Type B pancreatic cell (in vitro differentiated cells): ENCODE measurements around the gene BEND7. TPM values are rescaled to one million over a fixed set of nuclear protein-coding genes. Genes with fewer than 3 reads are reported as not detected.

Source experiments
- DNase-seq: peaks from one replicate; pipeline ENCODE4 v3.0.0; 2021; ENCODE audit warnings: mixed read lengths; ENCODE audit not compliant: unreplicated experiment; ENCODE audit errors: extremely low spot score
- H3K27ac Mint-ChIP-seq: 2 replicates; pipeline ENCODE4 v1.8.0; 2021; ENCODE audit warnings: mild to moderate bottlenecking, mixed read lengths
- H3K27me3 Mint-ChIP-seq: 2 replicates; pipeline ENCODE4 v1.8.0; 2021; ENCODE audit warnings: mixed read lengths
- H3K36me3 Mint-ChIP-seq: 2 replicates; pipeline ENCODE4 v1.8.0; 2021; ENCODE audit warnings: mixed read lengths
- H3K4me1 Mint-ChIP-seq: one replicate; pipeline ENCODE4 v1.8.0; 2021; ENCODE audit warnings: mixed read lengths; ENCODE audit not compliant: unreplicated experiment
- H3K4me3 Mint-ChIP-seq: 2 replicates; pipeline ENCODE4 v1.8.0; 2021; ENCODE audit warnings: mild to moderate bottlenecking, mixed read lengths
- H3K9me3 Mint-ChIP-seq: 2 replicates; pipeline ENCODE4 v1.8.0; 2021; ENCODE audit warnings: mixed read lengths
- total RNA-seq: library from RNA; stranded (reverse); gene quantifications from 2 replicates; pipeline ENCODE4 v1.2.1, GENCODE V29; 2021; ENCODE audit warnings: low replicate concordance
- TF ChIP-seq, protein P1 (sequence below): fragments of 200-600 bp; sonication (generic); conservative IDR thresholded peaks from 2 replicates; pipeline ENCODE4 v1.5.0; 2021; ENCODE audit warnings: antibody characterized with exemption, mild to moderate bottlenecking

Gene BEND7
- total RNA-seq, 1 donor from 2014 or later, result 14.1 TPM

DNA sequence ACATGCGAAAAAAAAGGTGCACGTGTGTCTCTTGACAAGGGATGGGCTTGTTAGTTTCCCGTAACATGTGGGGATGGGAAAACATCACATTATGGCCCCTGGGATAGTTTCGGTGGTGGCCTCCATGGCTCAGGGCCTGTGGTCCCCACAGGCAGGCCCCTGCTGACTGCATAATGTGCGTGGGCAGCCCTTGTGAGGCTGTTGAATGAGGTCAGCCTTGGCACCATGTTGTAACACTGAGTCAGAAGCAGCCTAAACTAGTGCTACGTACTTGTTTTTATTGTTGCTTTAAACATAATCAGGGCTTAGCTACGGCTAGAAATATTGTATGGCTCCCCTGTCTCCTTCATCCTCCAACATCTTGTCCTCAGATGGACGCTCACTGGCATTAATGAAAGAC, 80.6 kb downstream of the BEND7 start:
- peaks cover 4% of the 10 kb centered on the region for H3K36me3 Mint-ChIP-seq
- DNase-seq, result no peak
- H3K27ac Mint-ChIP-seq, result no peak overlapping the region
- H3K9me3 Mint-ChIP-seq, result no peaks in the 10 kb centered on the region
- H3K4me3 Mint-ChIP-seq, result no peak overlapping the region
- TF ChIP-seq, protein P1, sequence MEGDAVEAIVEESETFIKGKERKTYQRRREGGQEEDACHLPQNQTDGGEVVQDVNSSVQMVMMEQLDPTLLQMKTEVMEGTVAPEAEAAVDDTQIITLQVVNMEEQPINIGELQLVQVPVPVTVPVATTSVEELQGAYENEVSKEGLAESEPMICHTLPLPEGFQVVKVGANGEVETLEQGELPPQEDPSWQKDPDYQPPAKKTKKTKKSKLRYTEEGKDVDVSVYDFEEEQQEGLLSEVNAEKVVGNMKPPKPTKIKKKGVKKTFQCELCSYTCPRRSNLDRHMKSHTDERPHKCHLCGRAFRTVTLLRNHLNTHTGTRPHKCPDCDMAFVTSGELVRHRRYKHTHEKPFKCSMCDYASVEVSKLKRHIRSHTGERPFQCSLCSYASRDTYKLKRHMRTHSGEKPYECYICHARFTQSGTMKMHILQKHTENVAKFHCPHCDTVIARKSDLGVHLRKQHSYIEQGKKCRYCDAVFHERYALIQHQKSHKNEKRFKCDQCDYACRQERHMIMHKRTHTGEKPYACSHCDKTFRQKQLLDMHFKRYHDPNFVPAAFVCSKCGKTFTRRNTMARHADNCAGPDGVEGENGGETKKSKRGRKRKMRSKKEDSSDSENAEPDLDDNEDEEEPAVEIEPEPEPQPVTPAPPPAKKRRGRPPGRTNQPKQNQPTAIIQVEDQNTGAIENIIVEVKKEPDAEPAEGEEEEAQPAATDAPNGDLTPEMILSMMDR, result no peak
- no peaks in the 10 kb centered on the region for H3K4me1 Mint-ChIP-seq
- no peaks in the 10 kb centered on the region for H3K27me3 Mint-ChIP-seq

DNA sequence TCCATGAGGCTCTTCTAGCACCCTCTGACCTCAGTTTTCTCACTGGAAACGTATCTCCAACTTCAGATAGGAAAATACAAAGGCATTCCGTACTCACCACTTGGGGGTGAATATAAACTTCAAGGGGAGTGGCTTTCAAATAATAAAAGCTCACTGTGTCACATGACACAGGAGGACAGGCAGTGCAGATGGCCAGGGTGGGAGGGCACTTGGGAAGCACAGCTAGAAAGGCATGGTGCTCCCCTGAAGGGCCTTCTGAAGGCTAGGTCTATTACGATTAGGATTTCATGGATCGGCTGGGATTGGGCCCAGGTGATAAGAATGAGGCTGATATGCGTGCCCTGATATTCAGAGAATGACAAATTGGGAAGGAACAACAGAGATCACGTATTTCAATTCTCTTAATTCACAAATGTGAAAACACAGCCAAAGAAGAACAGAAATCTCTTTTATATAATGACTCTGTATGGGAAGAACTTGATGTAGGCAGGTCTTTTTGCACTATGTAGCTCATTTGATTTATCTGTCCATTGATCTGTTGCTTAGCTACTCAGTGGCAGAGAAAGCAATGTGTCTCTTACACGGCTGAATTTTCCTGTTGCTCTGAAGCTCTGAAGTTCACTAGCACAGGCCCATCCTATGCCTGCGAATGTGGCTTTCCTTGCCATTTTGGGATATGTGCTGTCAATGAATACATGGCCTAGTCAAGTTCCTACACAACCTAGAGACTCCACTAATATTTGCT, 83.0 kb downstream of the BEND7 start:
- H3K4me3 Mint-ChIP-seq, result no peak overlapping the region
- peaks cover 4% of the 10 kb centered on the region for H3K36me3 Mint-ChIP-seq
- H3K27ac Mint-ChIP-seq, result no peak overlapping the region
- no peaks in the 10 kb centered on the region for H3K9me3 Mint-ChIP-seq
- TF ChIP-seq, protein P1, result no peak
- H3K27me3 Mint-ChIP-seq, result peaks cover 12% of the 10 kb centered on the region
- no peak for DNase-seq
- peaks cover 7% of the 10 kb centered on the region for H3K4me1 Mint-ChIP-seq

- Mint-ChIP-seq H3K36me3 (no peaks in the 10 kb centered on the region), H3K4me1 (peaks cover 17% of the 10 kb centered on the region), H3K4me3 (no peak overlapping the region), H3K9me3 (no peaks in the 10 kb centered on the region), H3K27ac (no peak overlapping the region), H3K27me3 (peaks cover 42% of the 10 kb centered on the region)
- TF ChIP-seq, protein P1, result no peak
- DNase-seq, result no peak
Measured at GRCh38 chr10:13441476-13441875, 87.3 kb downstream of the BEND7 start.

DNA sequence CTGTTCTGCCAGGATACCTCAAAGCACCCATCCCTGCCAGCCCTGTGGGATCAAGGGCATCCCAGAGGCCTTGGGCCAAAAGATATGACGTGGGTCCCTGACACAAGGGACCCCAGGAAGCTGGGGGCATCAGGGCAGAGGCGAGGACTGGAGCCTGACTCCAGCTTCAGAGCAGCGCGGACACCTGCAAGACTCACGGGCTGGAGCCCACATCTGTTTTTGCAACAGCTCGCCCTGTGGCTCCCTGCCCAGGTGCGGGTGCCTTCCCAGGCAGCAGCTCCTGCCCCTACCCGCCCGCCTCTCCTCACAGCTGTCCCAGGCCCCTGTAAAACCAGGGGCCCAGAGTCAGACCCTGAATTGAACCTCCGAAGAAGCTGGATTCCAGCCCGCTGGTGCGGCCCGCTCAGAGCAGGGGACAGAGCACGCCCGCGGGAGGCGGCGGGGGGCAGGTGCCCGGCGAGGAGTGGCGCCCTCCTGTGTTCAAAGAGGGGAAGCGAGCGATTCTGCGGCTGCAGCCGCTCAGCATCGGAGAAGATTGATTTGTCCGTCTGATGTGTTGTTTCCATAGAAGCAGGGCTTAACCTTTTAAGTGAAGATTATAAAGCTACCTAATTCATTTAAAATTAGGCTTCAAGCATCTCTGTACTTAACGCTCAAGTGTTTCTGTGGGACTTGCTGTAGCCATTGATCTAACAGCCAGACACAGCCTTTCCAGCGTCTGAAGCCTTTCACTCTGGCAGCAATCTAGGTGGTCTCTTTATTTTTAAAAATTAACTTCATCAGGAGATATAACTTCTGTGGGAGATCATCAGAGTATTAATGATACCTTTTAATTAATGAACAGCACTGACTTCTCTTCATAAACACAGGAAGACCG, 88.4 kb downstream of the BEND7 start:
- Mint-ChIP-seq H3K4me3 (peak overlapping the region; percentile 83), H3K36me3 (no peaks in the 10 kb centered on the region), H3K27ac (no peak overlapping the region), H3K27me3 (peaks cover 42% of the 10 kb centered on the region), H3K4me1 (peaks cover 17% of the 10 kb centered on the region), H3K9me3 (no peaks in the 10 kb centered on the region)
- peak; percentile 80 for DNase-seq
- TF ChIP-seq, protein P1, result peak; percentile 99

- Mint-ChIP-seq H3K36me3 (no peaks in the 10 kb centered on the region), H3K27ac (no peak overlapping the region), H3K4me1 (peaks cover 17% of the 10 kb centered on the region), H3K4me3 (peak overlapping the region; percentile 83), H3K9me3 (no peaks in the 10 kb centered on the region), H3K27me3 (peaks cover 43% of the 10 kb centered on the region)
- DNase-seq, result no peak
- TF ChIP-seq, protein P1, result no peak
Measured at GRCh38 chr10:13439313-13440184, 89.3 kb downstream of the BEND7 start.
